Measurements from ENCODE around the gene FPR1. TPM values are rescaled to one million over a fixed set of nuclear protein-coding genes. Genes with fewer than 3 reads are reported as not detected.
"Not testable (repeated sequence)": the region's sequence is repeated elsewhere in the genome, so short reads cannot be mapped to it uniquely, and the experiment has no call there.

The FPR1 gene
- total RNA-seq, 1 experiment from 2014 or later = 6.2 TPM

GRCh38 chr19:51779703-51780102 lies 28.0 kb upstream of the FPR1 start:
- no peak for TF ChIP-seq CTCF (IDR thresholded peaks at IDR 0.05; ENCODE audit: unreplicated experiment)
- Mint-ChIP-seq H3K4me3 (ENCODE audit: unreplicated experiment) (no peak overlapping the region), H3K27ac (ENCODE audit: low read depth, unreplicated experiment) (no peak overlapping the region), H3K27me3 (ENCODE audit: insufficient read depth, unreplicated experiment) (peaks cover 11% of the 10 kb centered on the region), H3K36me3 (ENCODE audit: insufficient read depth, unreplicated experiment) (no peaks in the 10 kb centered on the region), H3K9me3 (ENCODE audit: unreplicated experiment) (no peaks in the 10 kb centered on the region), H3K4me1 (ENCODE audit: insufficient read depth, unreplicated experiment) (peaks cover 6% of the 10 kb centered on the region)
- DNase-seq (ENCODE audit: unreplicated experiment) = no peak
- ChIA-PET POLR2A (interaction anchor here (0.8 to 1.2 kb wide), 2 partner anchors 9 to 91 kb away, joined by 3 read pairs; no protein-coding TSS in a partner anchor), CTCF (interaction anchor here (0.6 to 5.3 kb wide), 2 partner anchors 68 to 870 kb away, joined by 3 to 138 read pairs; no protein-coding TSS in a partner anchor)
- no TSS peak for BruUV-seq (replicated peaks)
- intact Hi-C loops (cut with micrococcal nuclease) = loop anchor here (2.0 to 10.0 kb wide), 4 partner anchors 52 to 755 kb away; partner anchors contain the start of gene KLK11

GRCh38 chr19:51779181-51779580 lies 27.5 kb upstream of the FPR1 start:
- H3K9me3 Mint-ChIP-seq (ENCODE audit: unreplicated experiment) = no peaks in the 10 kb centered on the region

GRCh38 chr19:51777570-51778462 lies 26.1 kb upstream of the FPR1 start:
- Mint-ChIP-seq H3K9me3 (ENCODE audit: unreplicated experiment) (no peaks in the 10 kb centered on the region), H3K27me3 (ENCODE audit: insufficient read depth, unreplicated experiment) (peaks cover 15% of the 10 kb centered on the region), H3K4me1 (ENCODE audit: insufficient read depth, unreplicated experiment) (peaks cover 6% of the 10 kb centered on the region), H3K4me3 (ENCODE audit: unreplicated experiment) (no peak overlapping the region), H3K27ac (ENCODE audit: low read depth, unreplicated experiment) (no peak overlapping the region), H3K36me3 (ENCODE audit: insufficient read depth, unreplicated experiment) (no peaks in the 10 kb centered on the region)
- peak; percentile 91 for DNase-seq (ENCODE audit: unreplicated experiment)
- peak; percentile 80 for TF ChIP-seq CTCF (IDR thresholded peaks at IDR 0.05; ENCODE audit: unreplicated experiment)
- BruUV-seq (replicated peaks) = no TSS peak
- ChIA-PET CTCF (interaction anchor here (0.6 to 5.3 kb wide), 46 partner anchors 9 to 1936 kb away, joined by 3 to 138 read pairs (median 5); partner anchors contain the start of genes C19orf84, FPR1 and FPR2), POLR2A (interaction anchor here (0.7 to 3.8 kb wide), 10 partner anchors 22 to 222 kb away, joined by 3 to 27 read pairs (median 4); no protein-coding TSS in a partner anchor)
- intact Hi-C loops (cut with micrococcal nuclease) = loop anchor here (1.0 to 5.0 kb wide), 3 partner anchors 51 to 121 kb away; no protein-coding TSS in a partner anchor

More at GRCh38 chr19:51779181-51779580, 27.5 kb upstream of the FPR1 start:
- no peak overlapping the region for H3K27ac Mint-ChIP-seq (ENCODE audit: low read depth, unreplicated experiment)
- no peak for DNase-seq (ENCODE audit: unreplicated experiment)
- intact Hi-C loops (cut with micrococcal nuclease) = loop anchor here (2.0 to 5.0 kb wide), 2 partner anchors 52 to 122 kb away; no protein-coding TSS in a partner anchor
- no peak overlapping the region for H3K4me3 Mint-ChIP-seq (ENCODE audit: unreplicated experiment)
- ChIA-PET POLR2A (interaction anchor here (0.8 to 3.8 kb wide), 3 partner anchors 10 to 91 kb away, joined by 3 to 27 read pairs (median 3); no protein-coding TSS in a partner anchor), CTCF (interaction anchor here (0.5 to 5.3 kb wide), 8 partner anchors 10 to 871 kb away, joined by 3 to 138 read pairs (median 6); no protein-coding TSS in a partner anchor)
- peaks cover 15% of the 10 kb centered on the region for H3K27me3 Mint-ChIP-seq (ENCODE audit: insufficient read depth, unreplicated experiment)
- no peak for TF ChIP-seq CTCF (IDR thresholded peaks at IDR 0.05; ENCODE audit: unreplicated experiment)
- no TSS peak for BruUV-seq (replicated peaks)
- no peaks in the 10 kb centered on the region for H3K36me3 Mint-ChIP-seq (ENCODE audit: insufficient read depth, unreplicated experiment)
- H3K4me1 Mint-ChIP-seq (ENCODE audit: insufficient read depth, unreplicated experiment) = peaks cover 6% of the 10 kb centered on the region

- ChIA-PET CTCF (interaction anchor here (0.6 to 5.3 kb wide), 16 partner anchors 9 to 1440 kb away, joined by 3 to 138 read pairs (median 6); partner anchors contain the start of genes FPR1 and FPR2), POLR2A (interaction anchor here (0.7 to 3.8 kb wide), 2 partner anchors 66 to 439 kb away, joined by 3 to 27 read pairs; no protein-coding TSS in a partner anchor)
- not testable (repeated sequence) for H3K36me3 Mint-ChIP-seq (ENCODE audit: insufficient read depth, unreplicated experiment); DNase-seq (ENCODE audit: unreplicated experiment); H3K9me3 Mint-ChIP-seq (ENCODE audit: unreplicated experiment); H3K27ac Mint-ChIP-seq (ENCODE audit: low read depth, unreplicated experiment); H3K4me1 Mint-ChIP-seq (ENCODE audit: insufficient read depth, unreplicated experiment); H3K4me3 Mint-ChIP-seq (ENCODE audit: unreplicated experiment); BruUV-seq (replicated peaks)
- H3K27me3 Mint-ChIP-seq (ENCODE audit: insufficient read depth, unreplicated experiment) = peaks cover 15% of the 10 kb centered on the region
- intact Hi-C loops (cut with micrococcal nuclease) = loop anchor here (5.0 kb wide), 1 partner anchor 49 kb away; no protein-coding TSS in a partner anchor
Observed at GRCh38 chr19:51776561-51776960, 24.9 kb upstream of the FPR1 start.

All from MCF 10A (cell line).